GM18868 (cell line): ENCODE measurements around the gene NUMA1.

Experiments
- ATAC-seq: cut with Tn5 transposase; IDR thresholded peaks from one replicate; pipeline ENCODE4 v1.9.1; 2021; ENCODE audit warnings: mild to moderate bottlenecking, moderate library complexity; ENCODE audit not compliant: unreplicated experiment

Gene NUMA1

DNA sequence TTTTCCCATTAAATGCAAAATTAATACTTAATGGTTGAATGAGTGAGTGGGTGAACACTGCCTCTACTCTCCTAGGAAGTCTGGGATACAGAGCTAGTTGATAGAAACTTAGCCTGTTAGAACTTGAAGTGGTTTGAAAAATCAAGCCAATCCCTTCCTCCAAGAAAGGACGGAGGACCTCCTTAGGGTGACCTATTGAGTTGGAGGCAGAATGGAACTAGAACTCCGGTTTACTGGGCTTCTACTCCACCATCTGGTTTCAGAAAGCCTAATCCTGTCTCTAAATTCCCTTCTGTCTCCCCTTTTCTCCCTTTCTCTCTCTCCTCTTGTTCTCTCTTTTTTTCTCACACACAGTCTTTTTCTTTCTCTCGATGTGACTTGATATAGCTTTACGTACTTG is 101.2 kb downstream of the NUMA1 start:
- no peak for ATAC-seq

- peak; percentile 78 for ATAC-seq
These were observed 102.5 kb downstream of the NUMA1 start for GRCh38 chr11:71977743-71978418.

DNA sequence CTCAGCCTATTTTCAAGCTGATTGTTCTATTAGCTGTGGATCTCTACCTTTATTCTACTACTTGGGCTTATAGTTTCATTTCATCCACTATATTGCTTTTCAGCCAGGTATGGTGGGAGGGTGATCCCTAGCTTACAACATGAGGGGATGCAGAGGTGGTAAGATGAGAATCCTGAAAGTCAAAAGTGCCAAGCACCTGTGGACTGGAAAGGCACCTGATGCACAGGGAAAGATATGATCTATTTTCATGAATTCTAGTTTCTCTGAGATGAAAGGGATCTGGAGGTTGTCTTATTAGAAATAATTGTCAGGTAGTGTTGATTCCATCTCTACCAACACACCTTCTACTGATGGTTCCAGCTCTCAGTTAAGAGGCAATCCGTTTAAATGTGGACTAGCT is 103.3 kb downstream of the NUMA1 start:
- ATAC-seq, result no peak

DNA sequence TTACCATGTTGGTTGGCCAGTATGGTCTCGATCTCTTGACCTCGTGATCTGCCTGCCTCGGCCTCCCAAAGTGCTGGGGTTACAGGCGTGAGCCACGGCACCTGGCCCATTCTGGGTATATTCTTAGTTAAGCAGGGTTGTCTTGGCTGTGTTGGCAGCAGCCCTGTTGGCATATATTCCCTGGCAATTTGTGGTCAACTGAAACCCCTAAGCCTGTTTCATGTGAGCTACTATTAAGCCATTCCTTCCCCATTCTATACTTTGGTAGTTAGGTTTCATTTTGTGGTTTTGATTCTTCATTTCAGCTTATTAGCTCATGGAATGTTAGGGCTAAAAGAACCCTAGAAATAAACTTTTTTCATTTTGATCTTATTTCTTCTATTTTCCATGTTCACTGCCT is 103.8 kb downstream of the NUMA1 start:
- no peak for ATAC-seq

DNA sequence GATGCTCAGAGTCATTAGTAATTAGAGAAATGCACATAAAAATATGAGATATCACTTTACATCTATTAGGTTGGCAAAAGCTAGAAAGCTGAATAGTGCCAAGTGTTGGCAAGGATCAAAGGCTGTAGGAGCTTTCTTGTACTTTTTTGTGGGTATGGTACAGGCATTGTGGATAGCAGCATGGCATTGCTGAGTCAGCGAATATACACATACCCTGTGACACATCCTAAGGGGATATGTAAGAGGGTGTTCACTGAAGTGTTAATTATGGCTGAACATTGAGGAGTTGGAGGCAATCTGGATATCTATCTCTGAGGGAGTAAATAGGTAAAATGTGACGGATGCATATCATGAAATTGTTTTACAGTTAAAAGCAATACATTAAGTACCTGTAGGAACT is 108.7 kb downstream of the NUMA1 start:
- no peak for ATAC-seq

- no peak for ATAC-seq
These were observed 115.7 kb downstream of the NUMA1 start for GRCh38 chr11:71964641-71965040.

DNA sequence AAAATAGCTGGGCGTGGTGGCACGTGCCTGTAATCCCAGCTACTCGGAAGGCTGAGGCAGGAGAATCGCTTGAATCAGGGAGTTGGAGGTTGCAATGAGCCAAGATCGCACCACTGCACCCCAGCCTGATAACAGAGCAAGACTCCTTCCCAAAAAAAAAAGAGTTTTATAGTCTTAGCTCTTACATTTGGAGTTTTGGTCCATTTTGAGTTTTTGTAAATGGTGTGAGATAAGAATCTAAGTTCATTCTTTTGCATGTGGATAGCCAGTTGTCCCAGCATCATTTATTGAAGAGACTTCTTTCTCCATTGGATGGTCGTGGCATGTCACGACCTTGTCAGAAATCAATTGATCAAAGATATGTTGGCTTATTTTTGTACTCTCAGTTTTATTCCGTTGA is 116.9 kb downstream of the NUMA1 start:
- ATAC-seq, result no peak

DNA sequence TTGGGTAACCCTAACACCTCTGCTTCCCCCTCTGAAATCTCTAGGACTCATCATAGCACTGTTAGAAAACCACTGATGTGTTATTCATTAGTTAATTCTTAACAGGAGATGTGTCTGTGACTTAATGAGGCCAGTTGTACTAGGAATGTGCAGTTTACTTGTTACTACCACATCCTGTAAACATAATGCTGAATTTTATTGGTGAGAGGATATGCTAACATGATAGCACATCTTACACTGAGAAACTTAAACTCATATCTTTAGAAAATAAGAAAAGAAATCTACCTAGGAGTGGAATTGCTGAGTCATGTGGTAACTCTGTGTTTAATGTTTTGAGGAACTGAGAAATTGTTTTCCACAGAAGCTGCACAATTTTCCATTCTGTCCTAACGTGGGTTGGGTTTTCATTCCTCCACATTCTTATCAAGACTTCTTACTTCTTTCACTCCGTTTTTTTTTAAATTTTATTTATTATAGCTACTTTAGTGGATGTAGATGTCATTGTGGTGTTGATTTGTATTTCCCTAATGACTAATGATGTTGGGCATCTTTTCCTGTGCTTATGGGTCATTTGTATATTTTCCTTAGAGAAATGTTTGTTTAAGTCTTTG is 117.8 kb downstream of the NUMA1 start:
- no peak for ATAC-seq

DNA sequence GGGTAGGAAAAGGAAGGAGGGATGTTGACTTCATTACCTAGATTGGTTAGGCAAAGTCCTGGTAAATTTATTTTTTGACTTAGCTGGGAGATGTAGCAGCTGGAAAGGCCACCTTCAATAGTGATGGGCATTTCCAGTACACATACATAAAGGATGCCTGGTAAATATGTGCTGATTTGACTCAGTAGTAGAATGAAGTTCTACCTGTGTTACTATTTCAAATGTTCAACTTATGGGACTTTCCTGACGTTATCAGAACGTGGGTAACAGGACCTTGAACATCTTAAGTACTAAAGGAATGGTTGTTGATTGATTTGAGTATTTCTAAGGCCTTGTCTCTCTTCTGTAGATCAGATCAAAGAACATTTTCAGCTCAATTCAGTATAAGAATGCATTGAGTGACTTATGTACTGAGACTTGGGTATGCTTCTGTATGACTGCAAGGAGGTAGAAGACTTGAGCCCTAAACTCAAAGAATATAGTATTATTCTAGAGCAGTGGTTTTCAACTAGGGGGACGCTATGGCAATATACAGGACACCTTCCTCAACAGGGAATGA is 124.4 kb downstream of the NUMA1 start:
- no peak for ATAC-seq
